Ovary (tissue), 9 donors: ENCODE measurements around the gene GPR157. TPM values are rescaled to one million over a fixed set of nuclear protein-coding genes. Genes with fewer than 3 reads are reported as not detected.

ENCODE experiments used
- DNase-seq, 5 donors: peaks; one replicate each; pipeline ENCODE4 v3.0.0-alpha.2; 2019 to 2020
- H3K27ac ChIP-seq, 2 donors: fragments of 200-600 bp; one replicate each; pipeline versions ENCODE4 v1.5.1 to v1.8.0; 2019 to 2022
- H3K27me3 ChIP-seq: fragments of 200-600 bp; one replicate; pipeline ENCODE4 v1.8.0; 2022
- H3K36me3 ChIP-seq: fragments of 200-600 bp; sonication (generic); one replicate; pipeline ENCODE4 v1.5.1; 2019
- H3K4me1 ChIP-seq: one replicate; pipeline ENCODE4 v1.8.1; 2013; ENCODE audit warnings: mild to moderate bottlenecking, moderate library complexity; ENCODE audit not compliant: insufficient read depth
- H3K4me3 ChIP-seq: fragments of 200-600 bp; sonication (generic); one replicate; pipeline ENCODE4 v1.5.1; 2017
- H3K9me3 ChIP-seq, 2 donors: fragments of 200-600 bp in 1 of 2; sonication (generic) in 1 of 2; one replicate each; pipeline versions ENCODE4 v1.5.1 to v1.8.1; 2013 to 2019; ENCODE audit warnings: mild to moderate bottlenecking in 1 of 2, moderate library complexity in 1 of 2
- EP300 ChIP-seq: sonication (generic); formaldehyde crosslinking; IDR thresholded peaks from one replicate; pipeline ENCODE4 v1.6.1; 2017; ENCODE audit warnings: antibody characterized with exemption
- POLR2A ChIP-seq: fragments of 450-650 bp; IDR thresholded peaks from one replicate; pipeline ENCODE4 v1.6.1; 2017; ENCODE audit warnings: antibody characterized with exemption, mild to moderate bottlenecking, moderate library complexity
- WGBS, 3 donors: extraction: QIAGEN DNeasy Blood & Tissue Kit in 1 of 3; methylation state at CpG; one replicate each; pipeline versions ENCODE4 v1.1.5 to v1.1.7; 2013 to 2017; 5-methylcytosine and 5-hydroxymethylcytosine counted together
- intact Hi-C, 4 donors: fragments of 100-400 bp; cut with DNase I; formaldehyde crosslinking; loops; one replicate each; pipeline versions ENCODE4 v1.11.0 to v1.15.1; 2022 to 2023
- polyA plus RNA-seq, 2 donors: library from polyadenylated mRNA; stranded (reverse); fragments of 200-250 nt in 1 of 2; fragments of 350-450 nt in 1 of 2; fragmentation: Illumina TruSeq in 1 of 2; extraction: RNeasy Lipid Tissue Mini Kit (QIAGEN cat#74804) in 1 of 2; gene quantifications; one replicate each; pipeline ENCODE4 v1.2.3, GENCODE V29; 2013 to 2014
- total RNA-seq, 7 donors: library from RNA; depleted of rRNA in 2 of 7; stranded (reverse); fragments of >200 nt in 2 of 7; fragmentation: NEBNext Ultra II Directional in 3 of 7; extraction: Animal tissue kit (Norgen Biotek cat#: 25700) in 3 of 7; gene quantifications; one replicate each; pipeline versions ENCODE4 v1.1.0 to v1.2.4, GENCODE V29; 2016 to 2023
- TF ChIP-seq, protein P1 (sequence below), 3 donors: fragments of 450-650 bp in 2 of 3; fragments of 200-600 bp in 1 of 3; IDR thresholded peaks; one replicate each; pipeline versions ENCODE4 v1.5.1 to v1.8.0; 2016 to 2022; ENCODE audit warnings: antibody characterized with exemption in 3 of 3, mild to moderate bottlenecking in 1 of 3
- donor health status: DM: no; HTN: no; CAD: no; lungs with moderate emphysema.
- donor health status: DM: no; HTN: no; CAD: no.
- donor health status: Bipolar disorder and iron deficiency.
- donor health status: DM: yes; HTN: yes; CAD: no.
- donor health status: DM: no; HTN: no; CAD: no.
- donor health status: DM: yes; HTN: yes; CAD: no.

Gene GPR157
- total and polyA plus RNA-seq, 9 donors = 3.1 to 17.8 (median 8.6) TPM

DNA sequence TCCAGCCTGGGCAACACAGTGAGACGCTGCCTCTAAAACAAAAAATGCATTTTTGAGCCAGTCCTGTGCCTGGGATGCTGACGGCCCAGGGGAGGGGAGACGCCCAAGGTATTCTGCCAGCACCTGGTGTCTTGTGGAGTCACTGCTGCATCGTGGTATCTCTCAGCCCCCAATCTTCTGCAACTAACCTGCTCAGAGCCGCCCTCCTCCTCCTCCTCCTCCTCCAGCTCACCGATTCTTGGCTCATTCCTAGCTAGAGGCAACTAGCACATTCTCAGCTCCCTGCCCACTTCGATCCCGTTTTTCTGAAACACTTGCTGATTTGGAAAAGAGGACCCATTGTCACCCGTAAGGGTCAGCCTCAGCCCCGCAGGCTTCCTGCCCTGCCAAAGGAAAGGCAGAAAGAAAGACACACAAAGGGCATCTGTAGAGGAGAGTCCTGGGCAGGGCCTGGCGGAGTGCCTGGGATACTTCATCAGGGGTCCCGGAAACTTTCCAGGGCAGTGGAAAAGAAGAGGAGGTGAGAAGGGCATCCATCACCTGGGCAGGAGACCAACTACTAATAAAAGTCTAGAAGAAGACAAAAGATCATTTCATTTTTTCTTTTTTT lies 20.7 kb downstream of the GPR157 start:
- H3K36me3 ChIP-seq = no peaks in the 10 kb centered on the region

DNA sequence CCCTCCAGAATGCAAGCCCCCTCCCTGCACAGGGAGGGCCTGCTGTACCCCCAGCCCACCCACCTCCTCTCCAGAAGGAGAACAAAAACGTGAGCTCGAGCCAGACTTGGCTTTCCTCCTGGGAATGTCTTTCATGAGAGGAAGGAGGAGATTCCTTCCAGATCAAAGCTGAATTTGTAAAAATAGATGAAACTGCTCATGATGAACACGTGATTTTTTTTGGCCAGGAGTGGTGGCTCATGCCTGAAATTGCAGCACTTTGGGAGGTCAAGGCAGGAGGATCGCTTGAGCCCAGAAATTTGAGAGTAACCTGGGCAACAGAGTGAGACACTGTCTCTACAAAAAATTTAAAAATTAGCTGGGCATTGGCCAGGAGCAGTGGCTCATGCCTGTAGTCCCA lies 21.8 kb downstream of the GPR157 start:
- Histone ChIP-seq H3K36me3 (no peaks in the 10 kb centered on the region), H3K27me3 (no peaks in the 10 kb centered on the region), H3K4me1 (peaks cover 2% of the 10 kb centered on the region), H3K27ac (peak overlapping the region in 1 of 2 donors; percentile 13), H3K9me3 (no peaks in the 10 kb centered on the region), H3K4me3 (no peak overlapping the region)
- TF ChIP-seq POLR2A = no peak
- no peak for TF ChIP-seq EP300
- TF ChIP-seq, protein P1, sequence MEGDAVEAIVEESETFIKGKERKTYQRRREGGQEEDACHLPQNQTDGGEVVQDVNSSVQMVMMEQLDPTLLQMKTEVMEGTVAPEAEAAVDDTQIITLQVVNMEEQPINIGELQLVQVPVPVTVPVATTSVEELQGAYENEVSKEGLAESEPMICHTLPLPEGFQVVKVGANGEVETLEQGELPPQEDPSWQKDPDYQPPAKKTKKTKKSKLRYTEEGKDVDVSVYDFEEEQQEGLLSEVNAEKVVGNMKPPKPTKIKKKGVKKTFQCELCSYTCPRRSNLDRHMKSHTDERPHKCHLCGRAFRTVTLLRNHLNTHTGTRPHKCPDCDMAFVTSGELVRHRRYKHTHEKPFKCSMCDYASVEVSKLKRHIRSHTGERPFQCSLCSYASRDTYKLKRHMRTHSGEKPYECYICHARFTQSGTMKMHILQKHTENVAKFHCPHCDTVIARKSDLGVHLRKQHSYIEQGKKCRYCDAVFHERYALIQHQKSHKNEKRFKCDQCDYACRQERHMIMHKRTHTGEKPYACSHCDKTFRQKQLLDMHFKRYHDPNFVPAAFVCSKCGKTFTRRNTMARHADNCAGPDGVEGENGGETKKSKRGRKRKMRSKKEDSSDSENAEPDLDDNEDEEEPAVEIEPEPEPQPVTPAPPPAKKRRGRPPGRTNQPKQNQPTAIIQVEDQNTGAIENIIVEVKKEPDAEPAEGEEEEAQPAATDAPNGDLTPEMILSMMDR (IDR thresholded peaks at IDR 0.05) = no peak
- 3 to 7% (median 6%) methylated on average over 4 of the region's 4 CpGs for whole genome bisulfite sequencing, 3 donors
- intact Hi-C loops = loop anchor here in 2 of 4 donors (5.0 to 10.0 kb wide), 3 partner anchors 102 to 190 kb away; no protein-coding TSS in a partner anchor
- peak in 4 of 5 donors; percentile 33 to 62 (median 46) for DNase-seq

More for the DNA sequence above, 20.7 kb downstream of the GPR157 start:
- no peak overlapping the region for H3K4me3 ChIP-seq
- H3K27ac ChIP-seq = no peak overlapping the region
- TF ChIP-seq EP300 (no peak), POLR2A (no peak)
- TF ChIP-seq, protein P1 (IDR thresholded peaks at IDR 0.05) = no peak
- H3K27me3 ChIP-seq = no peaks in the 10 kb centered on the region
- intact Hi-C loops = loop anchor here in 2 of 4 donors (5.0 to 10.0 kb wide), 3 partner anchors 103 to 191 kb away; no protein-coding TSS in a partner anchor
- 87 to 91% (median 88%) methylated on average over 12 of the region's 12 CpGs for WGBS, 3 donors
- H3K9me3 ChIP-seq = no peaks in the 10 kb centered on the region
- DNase-seq = peak in 3 of 5 donors; percentile 19 to 36 (median 28)
- H3K4me1 ChIP-seq = peaks cover 2% of the 10 kb centered on the region

DNA sequence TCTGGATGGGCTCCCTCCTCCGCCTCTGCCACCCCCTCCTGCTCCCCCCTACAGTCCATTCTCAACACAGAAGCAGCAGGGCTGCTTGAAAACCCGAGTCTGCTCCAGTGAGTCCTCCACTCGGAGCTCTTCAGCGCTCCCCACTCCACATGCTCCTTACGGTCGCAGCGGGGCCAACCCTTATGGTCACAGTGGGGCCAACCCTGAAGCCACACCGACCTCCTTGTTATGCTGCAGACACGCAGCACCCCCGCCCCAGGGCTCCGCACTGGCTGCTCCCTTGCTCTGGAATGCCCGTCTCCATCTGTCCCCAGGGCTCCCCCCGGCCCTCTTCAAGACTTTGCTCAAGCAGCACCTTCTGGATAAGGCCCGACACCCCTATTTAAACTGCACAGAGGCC lies 22.6 kb downstream of the GPR157 start:
- WGBS, 3 donors = 89 to 92% (median 91%) methylated on average over 14 of the region's 14 CpGs

DNA sequence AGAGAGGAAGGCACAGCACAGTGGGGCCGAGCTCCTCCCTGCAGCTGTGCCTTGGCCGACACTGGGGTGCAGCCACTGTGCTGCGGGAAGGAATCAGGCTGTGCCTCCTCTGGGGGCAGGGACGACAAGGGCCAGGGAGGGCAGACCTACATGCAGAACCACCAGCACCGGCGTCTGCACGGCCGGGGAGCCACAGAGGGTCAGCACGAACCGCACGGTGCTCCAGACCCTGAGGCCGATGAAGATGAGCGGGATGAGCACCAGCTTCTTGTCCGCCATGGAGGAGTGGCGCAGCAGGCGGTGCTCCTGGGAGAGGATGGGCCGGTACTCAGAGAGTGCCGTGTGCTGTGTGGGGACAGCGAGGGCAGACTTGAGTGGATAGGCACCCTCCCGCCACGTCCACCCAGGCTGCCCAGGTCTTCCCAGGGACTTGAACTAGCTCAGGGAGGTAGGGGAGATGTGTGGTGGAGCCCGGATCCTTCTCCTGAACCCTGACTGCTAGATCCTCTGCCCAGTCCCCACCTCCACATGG lies 23.5 kb downstream of the GPR157 start:
- TF ChIP-seq, protein P1 (IDR thresholded peaks at IDR 0.05) = no peak
- TF ChIP-seq POLR2A = no peak
- no peak for TF ChIP-seq EP300
- WGBS, 3 donors = 92 to 98% (median 96%) methylated on average over 22 of the region's 22 CpGs
- no peak overlapping the region for H3K27ac ChIP-seq
- DNase-seq = peak in 3 of 5 donors; percentile 16 to 29 (median 18)
- intact Hi-C loops = loop anchor here in 2 of 4 donors (5.0 to 10.0 kb wide), 3 partner anchors 101 to 188 kb away; no protein-coding TSS in a partner anchor
- H3K27me3 ChIP-seq = no peaks in the 10 kb centered on the region
- H3K36me3 ChIP-seq = no peaks in the 10 kb centered on the region
- H3K4me3 ChIP-seq = no peak overlapping the region
- peaks cover 2% of the 10 kb centered on the region for H3K4me1 ChIP-seq
- H3K9me3 ChIP-seq = no peaks in the 10 kb centered on the region

More for the DNA sequence above, 22.6 kb downstream of the GPR157 start:
- TF ChIP-seq EP300 = no peak
- TF ChIP-seq POLR2A = no peak
- TF ChIP-seq, protein P1 (IDR thresholded peaks at IDR 0.05) = no peak
- Histone ChIP-seq H3K9me3 (no peaks in the 10 kb centered on the region), H3K36me3 (no peaks in the 10 kb centered on the region), H3K27me3 (no peaks in the 10 kb centered on the region), H3K27ac (no peak overlapping the region), H3K4me1 (peaks cover 2% of the 10 kb centered on the region), H3K4me3 (no peak overlapping the region)
- intact Hi-C loops = loop anchor here in 2 of 4 donors (5.0 to 10.0 kb wide), 3 partner anchors 101 to 189 kb away; no protein-coding TSS in a partner anchor
- peak in 3 of 5 donors; percentile 20 to 45 (median 29) for DNase-seq
